Retinal pigment epithelial cell (primary cell): ENCODE data around the gene S1PR3.

ENCODE experiments used
- DNase-seq: peaks from one replicate; pipeline ENCODE4 v3.0.0-alpha.2; 2010; ENCODE audit warnings: low read depth
- H3K4me3 ChIP-seq: 2 replicates; pipeline ENCODE4 v1.5.1; 2011; ENCODE audit warnings: mild to moderate bottlenecking, low read length, control low read depth, moderate library complexity
- CTCF ChIP-seq: conservative IDR thresholded peaks from 2 replicates; pipeline ENCODE4 v1.5.1; 2011; ENCODE audit warnings: low read depth, low read length, control low read depth, inconsistent platforms

The S1PR3 gene

GRCh38 chr9:88950341-88951154, 40.7 kb upstream of the S1PR3 start:
- no peak for TF ChIP-seq CTCF
- no peak overlapping the region for H3K4me3 ChIP-seq
- no peak for DNase-seq

- DNase-seq: no peak
- no peak overlapping the region for H3K4me3 ChIP-seq
- no peak for TF ChIP-seq CTCF
Observed at GRCh38 chr9:88951155-88951542, 40.1 kb upstream of the S1PR3 start.

GRCh38 chr9:88952086-88952615, 39.1 kb upstream of the S1PR3 start:
- TF ChIP-seq CTCF: no peak
- DNase-seq: no peak
- H3K4me3 ChIP-seq: no peak overlapping the region

- no peak overlapping the region for H3K4me3 ChIP-seq
- no peak for DNase-seq
- TF ChIP-seq CTCF: no peak
Observed at GRCh38 chr9:88952976-88953375, 38.3 kb upstream of the S1PR3 start.

GRCh38 chr9:88953381-88954029, 37.8 kb upstream of the S1PR3 start:
- no peak for TF ChIP-seq CTCF
- no peak overlapping the region for H3K4me3 ChIP-seq
- no peak for DNase-seq

GRCh38 chr9:88954066-88954465, 37.2 kb upstream of the S1PR3 start:
- no peak overlapping the region for H3K4me3 ChIP-seq
- TF ChIP-seq CTCF: no peak
- DNase-seq: no peak
